ENCODE measurements around the gene HCN4.

HCN4 gene

GRCh38 chr15:73328981-73329380, 39.8 kb downstream of the HCN4 start:
- no peak for FAIRE-seq

GRCh38 chr15:73328149-73328820, 40.5 kb downstream of the HCN4 start:
- DNase-seq (ENCODE audit: insufficient read length, low spot score) (no peak), FAIRE-seq (peak; percentile 86)

More at GRCh38 chr15:73328981-73329380, 39.8 kb downstream of the HCN4 start:
- DNase-seq (ENCODE audit: insufficient read length, low spot score): no peak

DNA sequence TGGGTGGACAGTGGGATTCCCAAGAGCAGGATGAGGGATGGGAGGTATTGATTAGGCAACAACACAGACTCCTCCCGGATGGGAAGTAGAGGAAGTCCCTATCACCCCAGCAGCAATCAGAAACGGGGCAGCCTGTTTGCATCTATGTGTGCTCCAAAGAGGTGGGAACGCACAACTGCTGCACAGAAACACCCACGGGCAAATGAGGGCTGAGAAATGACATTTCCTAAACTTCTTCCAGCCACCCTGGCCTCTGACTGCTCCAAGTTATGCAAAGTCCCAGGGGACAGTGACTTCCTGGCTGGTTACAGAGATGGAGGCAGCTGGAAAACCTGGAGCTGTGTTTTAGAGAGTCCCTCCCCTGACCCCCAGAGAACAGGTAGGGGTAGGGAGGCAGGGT, 42.6 kb downstream of the HCN4 start:
- no peak for FAIRE-seq
- DNase-seq (ENCODE audit: insufficient read length, low spot score): no peak

DNA sequence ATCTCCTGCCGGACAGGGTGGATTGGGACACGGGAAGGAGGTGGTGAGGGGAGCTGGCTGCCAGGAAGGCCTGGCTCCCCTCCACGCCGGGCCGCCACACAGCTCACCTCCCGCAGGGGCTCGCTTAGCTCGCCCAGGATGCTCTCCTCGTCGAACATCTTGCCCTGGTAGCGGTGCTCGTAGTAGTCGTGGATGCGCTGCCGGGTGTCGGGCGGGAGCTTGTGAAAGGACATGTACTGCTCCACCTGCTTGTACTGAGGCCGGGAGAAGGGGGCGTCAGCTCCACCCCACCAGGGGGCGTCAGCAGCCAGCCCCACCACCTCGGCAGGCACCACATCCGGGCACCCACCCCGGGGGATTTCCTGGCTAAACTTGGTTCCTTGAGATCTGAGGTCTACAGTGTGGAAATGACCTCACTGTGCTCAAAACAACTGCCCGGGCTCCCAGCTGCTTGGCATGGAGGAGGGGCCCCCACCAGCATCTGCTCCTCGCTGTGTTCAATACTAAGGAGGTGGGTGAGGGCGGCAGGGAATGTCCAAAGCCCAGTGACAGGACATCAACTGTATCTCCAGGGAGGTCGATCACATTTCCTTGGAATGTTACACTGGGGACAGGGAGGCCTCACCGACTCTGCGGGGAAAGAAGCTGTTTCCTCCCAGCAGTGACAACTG, 43.4 kb downstream of the HCN4 start:
- FAIRE-seq: peak; percentile 91
- DNase-seq (ENCODE audit: insufficient read length, low spot score): peak; percentile 64

DNA sequence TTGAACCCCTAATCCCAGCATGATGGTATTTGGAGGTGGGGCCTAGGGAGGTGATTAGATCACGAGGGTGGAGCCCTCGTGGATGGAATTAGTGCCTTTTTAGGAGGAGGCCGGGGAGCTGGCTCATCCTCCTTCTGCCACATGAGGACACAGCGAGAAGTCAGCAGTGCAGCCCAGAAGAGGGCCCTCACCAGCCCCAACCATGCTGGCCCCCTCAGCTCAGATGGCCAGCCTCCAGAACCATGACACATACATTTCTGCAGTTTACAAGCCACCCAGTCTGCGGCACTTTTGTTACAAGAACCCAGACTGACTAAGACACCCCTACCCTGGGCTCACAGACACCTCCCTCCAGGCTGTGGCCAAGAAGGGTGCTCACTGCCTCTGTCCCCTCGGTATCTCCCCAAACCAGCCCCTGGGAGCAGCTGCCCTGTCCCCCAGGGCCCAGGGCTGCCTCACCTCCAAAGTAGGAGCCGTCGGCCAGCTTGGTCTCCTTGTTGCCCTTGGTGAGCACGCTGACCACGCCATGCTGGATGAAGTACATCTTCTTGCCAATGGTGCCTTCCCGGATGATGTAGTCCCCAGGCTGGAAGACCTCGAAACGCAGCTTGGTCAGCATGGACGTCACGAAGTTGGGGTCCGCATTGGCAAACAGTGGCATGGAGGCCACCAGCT, 44.1 kb downstream of the HCN4 start:
- FAIRE-seq (no peak), DNase-seq (ENCODE audit: insufficient read length, low spot score) (no peak)

- DNase-seq (ENCODE audit: insufficient read length, low spot score): no peak
- FAIRE-seq: peak; percentile 72
Observed at GRCh38 chr15:73323956-73324355, 44.8 kb downstream of the HCN4 start.

- FAIRE-seq: peak; percentile 48
- no peak for DNase-seq (ENCODE audit: insufficient read length, low spot score)
Observed at GRCh38 chr15:73323374-73323955, 45.3 kb downstream of the HCN4 start.

DNA sequence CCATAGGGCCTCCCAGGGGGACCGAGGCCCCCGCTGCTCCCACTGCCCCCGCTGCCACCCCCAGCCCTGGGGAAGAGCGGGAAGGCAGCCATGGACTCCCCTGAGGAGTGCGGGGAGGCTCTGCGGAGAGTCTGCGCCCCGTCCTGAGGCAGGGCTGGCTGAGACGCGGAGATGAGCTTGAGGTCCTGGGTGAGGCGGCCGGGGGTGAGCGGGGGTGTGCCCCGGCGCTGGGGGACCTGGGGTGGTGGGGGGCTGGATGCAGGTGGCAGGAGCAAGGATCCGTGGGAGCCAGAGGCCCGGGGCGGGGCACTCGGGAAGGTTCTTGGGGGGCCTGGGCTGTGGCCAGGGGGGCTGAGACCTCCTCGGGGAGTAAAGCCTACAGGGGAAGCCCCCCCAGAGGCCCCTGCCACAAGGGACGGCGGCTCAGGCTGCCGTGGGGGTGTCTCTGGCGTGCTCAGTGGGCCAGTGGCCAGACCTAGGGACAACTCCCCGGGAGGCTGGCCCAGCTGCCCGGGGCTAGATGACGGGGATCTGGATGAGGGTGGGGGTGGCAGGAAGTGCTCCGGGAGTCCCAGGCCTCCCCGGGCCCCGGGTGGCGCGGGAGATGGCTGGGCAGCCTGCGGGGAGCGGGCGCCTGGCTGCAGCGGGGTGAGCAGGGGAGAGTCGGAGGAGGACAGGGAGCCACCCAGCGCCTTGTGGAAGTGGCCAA, 45.9 kb downstream of the HCN4 start:
- no peak for FAIRE-seq

GRCh38 chr15:73321496-73322450, 47.0 kb downstream of the HCN4 start:
- FAIRE-seq (no peak), DNase-seq (ENCODE audit: insufficient read length, low spot score) (no peak)

More for the DNA sequence above, 45.9 kb downstream of the HCN4 start:
- no peak for DNase-seq (ENCODE audit: insufficient read length, low spot score)

- DNase-seq (ENCODE audit: insufficient read length, low spot score) (no peak), FAIRE-seq (no peak)
Observed at GRCh38 chr15:73320619-73321180, 48.1 kb downstream of the HCN4 start.

DNA sequence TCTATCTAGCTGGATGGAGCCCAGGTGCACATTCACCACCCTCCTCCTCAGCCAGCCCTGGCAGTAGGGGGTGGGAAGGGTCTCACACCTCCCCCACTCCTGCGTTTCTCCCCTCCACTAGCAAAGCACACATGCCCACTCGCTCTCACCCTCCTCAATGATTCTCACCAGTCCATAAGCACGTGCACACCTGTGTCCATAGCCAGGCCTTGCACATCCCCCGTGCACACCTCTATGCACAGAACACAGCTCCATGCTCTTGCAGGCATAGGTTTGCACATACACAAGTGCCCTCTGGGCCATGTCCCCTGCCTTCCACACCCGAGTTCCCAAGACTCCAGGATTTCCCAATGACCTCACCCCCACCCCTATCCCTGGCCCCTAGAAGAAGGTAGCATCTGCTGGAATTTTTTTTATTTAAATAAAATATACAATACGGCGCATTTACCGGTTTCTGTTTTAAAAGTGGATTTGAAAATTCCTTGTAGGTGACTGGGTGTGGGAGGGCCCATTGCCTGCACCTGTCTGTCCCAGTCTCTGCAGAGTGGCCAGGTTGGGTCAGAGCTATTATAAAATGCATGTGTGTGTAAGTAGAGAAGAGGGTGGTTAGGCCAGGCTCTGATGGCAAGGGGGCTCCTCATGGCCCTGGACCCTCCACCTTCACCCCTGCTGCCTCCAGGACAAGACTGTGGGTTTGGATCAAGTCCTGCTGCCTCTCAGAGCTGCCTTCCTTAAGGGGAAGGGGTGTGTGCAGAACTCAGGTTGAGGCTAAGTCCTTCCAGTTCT, 49.1 kb downstream of the HCN4 start:
- no peak for DNase-seq (ENCODE audit: insufficient read length, low spot score)
- FAIRE-seq: peak; percentile 54

GRCh38 chr15:73318463-73319351, 50.1 kb downstream of the HCN4 start:
- no peak for DNase-seq (ENCODE audit: insufficient read length, low spot score)
- no peak for FAIRE-seq

GRCh38 chr15:73317651-73318462, 50.9 kb downstream of the HCN4 start:
- peak; percentile 80 for FAIRE-seq

DNA sequence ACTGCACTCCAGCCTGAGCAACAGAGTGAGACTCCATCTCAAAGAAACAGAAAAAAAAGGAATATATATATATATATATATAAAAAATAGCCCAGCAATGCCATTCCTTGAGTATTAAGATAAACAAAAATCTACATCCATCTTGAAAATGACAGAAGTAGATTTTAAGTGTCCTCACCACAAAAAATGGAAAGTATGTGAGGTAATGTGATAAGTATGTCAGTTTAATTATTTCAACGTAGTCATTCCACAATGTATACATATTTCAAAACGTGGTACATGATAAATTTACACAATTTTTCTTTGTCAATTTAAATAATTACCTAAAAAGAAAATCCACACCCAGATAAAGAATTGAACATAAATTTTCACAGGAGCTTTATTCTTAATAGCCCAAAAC, 54.9 kb downstream of the HCN4 start:
- FAIRE-seq (peak; percentile 77), DNase-seq (ENCODE audit: insufficient read length, low spot score) (no peak)

More at GRCh38 chr15:73317651-73318462, 50.9 kb downstream of the HCN4 start:
- no peak for DNase-seq (ENCODE audit: insufficient read length, low spot score)

GRCh38 chr15:73308305-73308704, 60.5 kb downstream of the HCN4 start:
- DNase-seq (ENCODE audit: insufficient read length, low spot score) (no peak), FAIRE-seq (no peak)

DNA sequence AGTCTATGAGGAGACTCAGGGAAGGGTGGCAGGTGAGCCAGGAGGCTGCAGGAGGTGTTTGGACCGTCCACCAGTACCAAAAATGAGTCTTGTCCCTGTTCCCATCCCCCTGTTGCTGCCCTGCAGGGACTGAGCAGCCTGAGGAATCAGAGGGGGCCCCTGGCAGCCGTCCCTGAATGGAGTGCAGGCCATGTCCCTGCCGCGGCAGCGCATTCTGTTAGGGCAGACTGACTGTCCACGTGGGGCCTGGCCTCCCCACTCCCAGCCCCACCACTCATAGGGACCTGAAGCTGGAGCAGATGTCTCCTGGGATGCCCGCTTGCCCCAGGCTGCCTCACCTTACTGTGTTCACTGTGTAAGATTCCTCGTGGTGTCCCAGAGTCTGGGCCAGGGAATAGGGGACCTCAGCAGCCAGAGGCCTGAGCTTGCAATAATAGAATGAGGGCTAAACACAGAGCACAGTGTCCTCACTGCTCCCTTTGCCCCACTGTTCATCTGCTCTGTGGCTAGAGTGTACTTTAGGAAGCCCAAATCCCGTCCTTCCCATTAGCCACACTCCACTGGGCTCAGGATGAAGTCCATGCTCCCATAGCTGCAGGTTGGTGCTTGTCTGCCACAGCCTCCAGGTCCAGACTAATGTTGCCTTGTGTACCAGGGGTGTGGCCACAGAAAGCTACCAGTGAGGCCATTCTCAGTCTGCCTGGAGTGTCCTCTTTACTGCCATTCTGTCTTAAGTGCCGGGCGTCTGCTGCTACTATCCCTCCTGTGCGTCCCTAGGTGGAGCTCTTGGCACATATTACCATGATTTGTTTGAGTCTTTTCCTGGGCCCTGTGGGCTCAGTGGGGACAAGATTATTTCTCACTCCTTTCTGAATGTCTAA, 63.2 kb downstream of the HCN4 start:
- FAIRE-seq: peak; percentile 99
- DNase-seq (ENCODE audit: insufficient read length, low spot score): peak; percentile 94

Measured in HTR-8/SVneo (cell line).